ENCODE measurements around the gene BTF3.

The BTF3 gene

GRCh38 chr5:73513996-73514395, 15.8 kb downstream of the BTF3 start:
- no peaks in the 10 kb centered on the region for H3K27me3 ChIP-seq
- no peak for TF ChIP-seq CTCF (IDR thresholded peaks at IDR 0.05; ENCODE audit: low read depth, low read length)
- H3K4me1 ChIP-seq = no peaks in the 10 kb centered on the region
- no peak overlapping the region for H3K4me3 ChIP-seq (ENCODE audit: low read depth, low read length)
- H3K36me3 ChIP-seq = no peaks in the 10 kb centered on the region
- no peaks in the 10 kb centered on the region for H3K9me3 ChIP-seq
- DNase-seq = no peak

DNA sequence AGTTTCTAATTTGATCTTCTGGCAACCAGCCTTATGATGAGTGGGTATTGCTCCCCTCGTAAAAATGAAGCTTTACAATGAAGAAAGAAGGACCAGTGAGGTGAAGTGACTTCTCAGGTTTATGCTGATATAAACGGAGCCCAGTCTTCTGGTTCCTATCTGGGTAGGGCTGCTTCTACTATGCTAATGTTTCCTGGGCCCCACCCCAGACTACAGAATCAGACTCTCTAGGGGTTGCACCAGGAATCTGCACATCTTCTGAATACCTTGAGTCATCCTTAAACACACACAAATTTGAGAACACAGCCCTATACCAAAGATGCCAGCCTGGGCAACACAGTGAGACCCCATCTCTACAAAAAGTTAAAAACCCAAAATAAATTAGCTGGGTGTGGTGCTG, 16.2 kb downstream of the BTF3 start:
- no peak overlapping the region for H3K4me3 ChIP-seq (ENCODE audit: low read depth, low read length)
- H3K36me3 ChIP-seq = no peaks in the 10 kb centered on the region
- H3K27me3 ChIP-seq = no peaks in the 10 kb centered on the region
- DNase-seq = no peak
- no peaks in the 10 kb centered on the region for H3K9me3 ChIP-seq
- no peaks in the 10 kb centered on the region for H3K4me1 ChIP-seq
- TF ChIP-seq CTCF (IDR thresholded peaks at IDR 0.05; ENCODE audit: low read depth, low read length) = no peak

DNA sequence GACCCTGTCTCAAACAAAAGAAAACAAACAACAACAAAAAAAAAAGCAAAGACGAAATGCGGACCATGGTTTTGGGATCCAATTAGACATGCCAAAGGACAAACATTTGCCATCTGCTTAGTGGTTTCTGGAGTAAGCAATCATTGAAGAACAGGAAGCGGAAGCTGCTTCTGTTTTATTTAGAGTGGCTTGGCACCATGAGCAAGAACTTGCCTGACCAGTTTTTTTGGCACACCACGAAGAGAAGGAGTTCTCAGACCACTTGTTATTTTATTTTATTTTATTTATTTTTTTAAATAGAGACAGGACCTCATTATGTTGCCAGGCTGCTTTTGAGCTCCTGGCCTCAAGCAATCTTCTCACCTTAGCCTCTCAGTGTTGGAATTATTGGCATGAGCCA, 17.0 kb downstream of the BTF3 start:
- Histone ChIP-seq H3K27me3 (no peaks in the 10 kb centered on the region), H3K36me3 (no peaks in the 10 kb centered on the region), H3K9me3 (no peaks in the 10 kb centered on the region), H3K4me1 (no peaks in the 10 kb centered on the region; the same call in 1 of the 2 replicates), H3K4me3 (ENCODE audit: low read depth, low read length) (no peak overlapping the region)
- DNase-seq = no peak
- TF ChIP-seq CTCF (IDR thresholded peaks at IDR 0.05; ENCODE audit: low read depth, low read length) = no peak

DNA sequence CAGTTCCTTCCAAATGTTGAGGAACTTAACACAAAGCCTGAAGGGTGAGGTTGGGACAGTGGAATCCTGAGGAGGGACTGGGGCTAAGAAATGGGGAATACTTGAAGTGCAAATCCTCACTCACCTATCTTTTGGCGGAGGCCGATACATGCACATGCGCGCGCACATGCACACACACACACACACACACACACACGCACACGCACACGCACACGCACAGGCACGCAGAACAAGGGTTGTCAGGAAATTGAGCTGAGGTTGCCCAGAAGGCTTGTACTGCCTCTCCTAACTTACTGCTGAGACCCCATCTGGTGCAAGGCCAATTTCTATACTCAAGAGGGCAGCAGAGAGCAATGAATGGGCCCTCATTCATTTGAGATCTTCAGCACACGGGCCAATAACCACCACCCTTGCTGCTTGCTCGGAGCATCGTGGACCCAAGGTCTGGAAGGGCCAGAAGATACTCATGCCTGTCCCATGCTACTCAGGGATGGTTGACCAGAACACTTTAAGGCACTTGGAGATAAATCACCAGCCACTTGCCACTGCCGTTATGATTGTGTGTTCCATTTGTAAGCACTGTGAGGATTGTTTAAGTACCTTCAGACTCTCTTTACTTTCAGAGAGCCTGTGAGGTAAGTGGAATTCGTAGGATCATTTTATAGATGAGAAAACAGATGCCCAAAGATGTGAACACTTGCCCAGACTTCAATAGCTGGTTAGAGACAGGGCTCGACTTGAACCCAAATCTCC, 21.5 kb downstream of the BTF3 start:
- H3K4me3 ChIP-seq (ENCODE audit: low read depth, low read length) = no peak overlapping the region
- H3K4me1 ChIP-seq = no peaks in the 10 kb centered on the region; the same call in 1 of the 2 replicates
- peak; percentile 91 for TF ChIP-seq CTCF (IDR thresholded peaks at IDR 0.05; ENCODE audit: low read depth, low read length)
- no peaks in the 10 kb centered on the region for H3K9me3 ChIP-seq
- no peaks in the 10 kb centered on the region for H3K27me3 ChIP-seq
- H3K36me3 ChIP-seq = no peaks in the 10 kb centered on the region
- DNase-seq = peak; percentile 75

DNA sequence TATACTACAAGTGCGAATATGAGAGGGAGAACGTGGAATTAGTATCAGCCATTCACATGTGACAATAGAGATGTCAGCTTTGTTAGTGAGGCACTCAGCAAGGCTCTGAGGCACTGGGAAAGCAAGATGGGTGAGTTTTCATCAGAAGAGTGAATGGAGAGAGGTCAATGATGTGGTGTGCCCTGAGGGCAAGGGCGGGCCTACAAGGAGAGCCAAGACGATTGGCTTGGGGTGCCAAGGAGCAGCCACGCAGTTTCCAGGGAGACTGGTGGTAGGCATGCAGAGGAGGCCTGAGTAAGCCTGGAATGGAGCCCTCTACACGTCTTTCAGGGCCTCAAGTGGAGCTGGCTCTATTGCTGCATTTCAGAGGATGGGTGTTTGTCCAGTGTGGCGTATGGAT, 24.7 kb downstream of the BTF3 start:
- Histone ChIP-seq H3K36me3 (no peaks in the 10 kb centered on the region), H3K4me1 (no peaks in the 10 kb centered on the region; the same call in 1 of the 2 replicates), H3K9me3 (no peaks in the 10 kb centered on the region), H3K27me3 (no peaks in the 10 kb centered on the region), H3K4me3 (ENCODE audit: low read depth, low read length) (no peak overlapping the region)
- TF ChIP-seq CTCF (IDR thresholded peaks at IDR 0.05; ENCODE audit: low read depth, low read length) = no peak
- DNase-seq = no peak

DNA sequence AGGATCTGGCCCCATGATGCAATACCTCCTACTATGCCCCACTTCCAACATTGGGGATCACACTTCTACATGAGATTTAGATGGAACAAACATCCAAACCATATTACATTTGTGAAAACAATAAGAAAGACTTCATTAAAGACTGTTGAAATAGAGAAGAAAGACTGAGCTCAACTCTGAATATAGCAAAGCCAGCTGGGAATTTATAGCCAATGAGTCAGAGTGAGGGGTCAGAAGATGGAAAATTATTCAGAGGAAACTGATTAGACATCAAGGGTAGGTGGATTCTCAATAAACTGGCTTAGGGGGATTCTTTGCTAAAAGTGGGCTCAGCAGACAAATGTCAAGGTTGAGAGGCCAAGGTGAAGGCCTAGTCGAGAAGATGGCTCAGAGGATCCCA, 25.6 kb downstream of the BTF3 start:
- DNase-seq = no peak
- TF ChIP-seq CTCF (IDR thresholded peaks at IDR 0.05; ENCODE audit: low read depth, low read length) = no peak
- Histone ChIP-seq H3K9me3 (no peaks in the 10 kb centered on the region), H3K36me3 (no peaks in the 10 kb centered on the region), H3K4me1 (no peaks in the 10 kb centered on the region; the same call in 1 of the 2 replicates), H3K4me3 (ENCODE audit: low read depth, low read length) (no peak overlapping the region), H3K27me3 (no peaks in the 10 kb centered on the region; the same call in 1 of the 2 replicates)
